HG03469 (cell line): ENCODE measurements around the gene SLC25A27.

ENCODE experiments used
- ATAC-seq: cut with Tn5 transposase; IDR thresholded peaks from one replicate; pipeline ENCODE4 v1.9.1; 2021; ENCODE audit warnings: mild to moderate bottlenecking, moderate library complexity, moderate number of reproducible peaks; ENCODE audit not compliant: unreplicated experiment

SLC25A27 gene

DNA sequence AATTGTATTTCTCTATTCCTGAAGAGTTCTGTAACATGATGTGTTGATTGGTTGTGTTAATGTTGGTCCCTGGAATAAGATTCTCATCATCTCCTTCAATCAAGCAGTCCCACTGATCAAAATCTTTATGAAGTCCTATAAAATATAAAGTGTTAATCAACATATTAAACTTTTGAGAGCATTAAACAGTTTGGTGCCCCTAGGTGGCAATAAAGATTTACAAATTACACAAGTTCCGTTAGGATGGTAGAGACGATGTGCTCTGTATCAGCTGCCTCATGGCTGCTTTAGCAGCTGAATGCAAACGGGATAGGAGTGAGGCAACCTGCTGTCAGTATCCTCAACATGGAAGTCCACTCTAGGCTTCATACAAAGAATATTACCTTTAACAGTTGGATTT lies 51.8 kb downstream of the SLC25A27 start:
- no peak for ATAC-seq

DNA sequence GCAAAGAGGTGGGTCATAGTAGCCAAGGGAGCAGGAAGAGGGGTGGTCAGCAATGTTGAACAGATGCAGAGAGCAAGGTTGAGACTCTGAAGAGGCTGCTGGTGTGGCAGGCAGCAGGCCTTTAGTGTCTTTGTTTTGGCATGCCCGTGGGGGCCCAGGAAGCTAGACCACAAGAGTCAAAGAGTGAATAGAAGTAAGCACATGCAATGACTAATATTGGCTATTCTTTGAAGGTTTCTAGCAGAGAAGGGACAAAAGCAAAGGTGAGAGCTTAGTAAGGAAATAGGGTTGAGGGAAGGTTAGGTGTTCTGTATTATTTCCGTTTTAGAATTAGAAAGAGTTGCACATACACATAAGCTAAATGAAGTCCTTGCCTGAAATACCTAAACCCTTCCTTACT lies 53.7 kb downstream of the SLC25A27 start:
- no peak for ATAC-seq

GRCh38 chr6:46711491-46711890 lies 58.7 kb downstream of the SLC25A27 start:
- ATAC-seq: no peak

GRCh38 chr6:46715141-46715540 lies 62.4 kb downstream of the SLC25A27 start:
- no peak for ATAC-seq

GRCh38 chr6:46719099-46719498 lies 66.3 kb downstream of the SLC25A27 start:
- no peak for ATAC-seq

DNA sequence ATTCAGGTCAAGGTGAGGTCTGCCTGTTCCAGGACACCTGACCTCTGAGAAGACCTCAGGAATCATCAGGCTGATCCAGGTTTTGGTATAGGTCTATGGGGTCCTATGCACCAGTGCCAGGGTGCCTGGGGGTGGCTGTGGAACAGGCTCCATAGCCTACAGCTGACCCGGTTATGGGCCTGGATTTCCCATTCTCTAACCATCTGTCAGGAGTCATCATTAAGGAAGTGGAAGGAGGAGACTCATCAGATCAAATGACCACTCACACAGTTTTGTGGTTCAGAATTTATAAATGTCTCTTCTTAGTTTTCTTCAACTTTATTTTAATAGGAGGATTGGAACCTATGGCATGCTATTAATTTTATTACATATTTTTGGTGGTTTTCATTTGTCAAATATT lies 67.6 kb downstream of the SLC25A27 start:
- no peak for ATAC-seq
